COR-L47 (cell line): ENCODE data around the gene HSPBAP1.
"Not testable (repeated sequence)": the region's sequence is repeated elsewhere in the genome, so short reads cannot be mapped to it uniquely, and the experiment has no call there.

Source experiments
- DNase-seq: peaks from one replicate; lab custom pipeline; 2025; lab: John Stamatoyannopoulos, UW

Gene HSPBAP1

DNA sequence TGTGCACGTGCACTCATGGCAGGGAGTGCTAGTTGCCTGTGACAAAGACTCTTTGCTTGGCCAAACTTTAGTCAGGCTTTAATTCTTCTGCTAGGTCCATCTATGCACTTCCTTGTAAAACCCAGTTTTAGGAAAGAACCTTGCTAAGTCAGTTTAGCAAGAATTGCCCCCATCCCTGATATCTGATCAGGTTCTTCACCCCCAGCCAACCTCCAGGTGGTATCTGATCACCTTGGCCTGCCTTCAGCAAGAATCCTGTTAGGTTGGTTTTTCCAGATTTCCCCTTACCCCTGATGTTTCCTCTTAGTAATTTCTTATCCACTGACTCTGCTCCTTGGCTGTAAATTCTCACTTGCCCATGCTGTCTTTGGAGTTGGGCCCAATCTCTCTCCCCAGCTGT, 8.4 kb downstream of the HSPBAP1 start:
- no peak for DNase-seq

DNA sequence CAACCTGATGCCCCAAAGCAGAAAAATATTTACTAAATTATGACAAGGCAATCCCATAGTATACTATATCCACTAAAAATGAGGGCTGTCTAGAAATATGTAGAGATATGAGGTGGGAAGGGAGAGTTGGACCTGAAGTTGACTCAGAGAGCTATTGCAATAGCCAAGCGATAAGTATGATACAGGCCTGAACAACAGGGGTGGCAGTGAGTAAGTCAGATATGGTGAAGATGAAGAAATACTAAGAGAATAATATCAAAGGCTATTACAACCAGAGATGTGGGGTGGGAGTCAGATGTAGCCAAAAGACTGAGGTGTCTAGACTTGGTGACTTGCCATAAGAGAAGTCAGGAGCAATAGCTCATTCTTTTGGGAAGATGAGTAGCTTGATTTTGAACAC, 9.2 kb downstream of the HSPBAP1 start:
- DNase-seq, result no peak

DNA sequence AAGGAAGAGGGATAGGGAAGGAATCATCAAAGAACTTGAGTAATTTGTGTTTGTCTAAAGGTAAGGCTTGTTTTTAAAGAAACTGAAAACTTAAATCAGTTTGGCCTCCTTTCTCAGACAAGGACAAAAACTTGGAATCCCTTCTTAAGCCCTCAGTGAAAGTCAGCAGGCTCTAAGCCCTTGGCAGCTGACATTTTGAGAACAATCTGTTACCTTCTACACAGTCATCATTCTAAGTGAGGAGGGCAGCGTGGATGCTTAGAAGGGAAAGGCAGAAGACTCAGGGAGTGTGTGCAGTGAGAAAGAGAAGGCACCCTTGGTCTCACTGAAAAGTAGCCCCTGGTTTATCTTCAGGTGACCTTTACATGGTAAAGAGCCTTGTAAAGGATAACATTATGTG, 10.8 kb downstream of the HSPBAP1 start:
- DNase-seq, result no peak

DNA sequence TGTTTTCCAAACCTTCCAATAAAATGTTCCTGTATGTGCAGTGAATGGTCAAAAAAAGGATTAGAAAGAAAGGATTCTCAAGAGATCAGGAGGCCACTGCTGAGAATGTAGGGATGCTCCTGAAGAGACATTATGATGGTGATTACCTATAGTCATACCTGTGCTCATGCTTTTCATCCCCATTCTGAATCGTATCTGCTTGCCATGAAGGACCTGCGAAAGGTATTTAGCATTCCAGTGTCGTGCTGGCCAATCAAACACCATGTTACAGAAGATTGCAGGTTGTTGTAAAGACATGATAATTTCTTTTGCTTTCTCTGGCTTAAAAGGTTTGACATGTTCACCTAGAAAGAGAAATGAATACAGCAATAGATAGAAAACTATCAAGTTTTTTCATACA, 16.1 kb downstream of the HSPBAP1 start:
- no peak for DNase-seq

DNA sequence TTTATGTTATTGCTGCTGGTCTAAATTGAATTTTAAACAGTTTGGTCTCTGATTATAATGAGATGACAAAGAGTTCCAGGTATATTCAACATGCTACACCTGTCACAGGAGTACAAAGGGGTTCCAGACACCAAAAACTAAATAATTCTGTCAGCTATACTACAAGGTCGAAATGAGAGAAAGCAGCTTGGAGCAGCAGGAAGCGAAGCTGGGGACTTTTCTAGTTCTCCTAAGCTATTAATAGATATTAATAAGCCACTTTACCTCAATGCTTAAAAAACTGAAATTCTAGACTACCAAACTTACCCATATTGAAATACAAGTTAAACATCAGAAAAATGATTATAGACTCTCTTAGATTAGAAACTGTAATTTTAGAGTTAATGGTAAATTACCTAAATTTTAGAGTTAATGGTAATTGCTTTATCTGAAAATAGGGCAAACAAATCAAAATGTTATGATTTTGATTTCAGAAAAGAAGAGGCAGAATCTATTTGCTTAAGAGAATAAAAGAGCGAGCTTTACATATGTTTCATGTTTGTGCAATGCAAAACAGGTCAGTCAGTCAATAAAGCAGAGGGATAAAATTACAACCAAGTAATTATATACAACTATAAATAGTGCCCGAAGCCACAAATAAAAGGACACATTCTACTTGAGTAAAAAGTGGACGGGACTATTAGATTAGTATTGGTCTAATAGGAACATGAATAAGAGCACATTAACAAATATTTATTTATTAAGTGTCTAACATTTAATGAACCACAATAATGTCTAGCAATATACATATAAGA, 16.8 kb downstream of the HSPBAP1 start:
- DNase-seq, result no peak

DNA sequence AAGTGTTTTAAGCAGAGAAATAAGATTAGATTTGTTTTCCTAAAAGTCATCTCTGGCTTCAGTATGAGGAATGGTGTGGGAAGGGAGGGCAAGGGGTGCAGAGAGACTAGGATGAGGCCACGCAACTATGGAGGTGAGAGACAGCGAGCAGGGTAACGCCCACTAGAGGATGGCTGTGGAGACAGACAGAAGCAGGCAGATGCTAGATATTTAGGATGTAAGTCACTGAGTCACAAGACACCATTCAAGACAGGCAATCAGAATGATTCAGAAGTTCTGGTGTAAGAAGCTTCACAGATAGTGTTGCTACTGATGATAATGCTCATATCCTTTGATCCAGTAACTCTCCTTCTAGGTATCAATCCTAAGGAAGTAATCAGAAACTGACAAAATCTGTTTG, 19.1 kb downstream of the HSPBAP1 start:
- no peak for DNase-seq

DNA sequence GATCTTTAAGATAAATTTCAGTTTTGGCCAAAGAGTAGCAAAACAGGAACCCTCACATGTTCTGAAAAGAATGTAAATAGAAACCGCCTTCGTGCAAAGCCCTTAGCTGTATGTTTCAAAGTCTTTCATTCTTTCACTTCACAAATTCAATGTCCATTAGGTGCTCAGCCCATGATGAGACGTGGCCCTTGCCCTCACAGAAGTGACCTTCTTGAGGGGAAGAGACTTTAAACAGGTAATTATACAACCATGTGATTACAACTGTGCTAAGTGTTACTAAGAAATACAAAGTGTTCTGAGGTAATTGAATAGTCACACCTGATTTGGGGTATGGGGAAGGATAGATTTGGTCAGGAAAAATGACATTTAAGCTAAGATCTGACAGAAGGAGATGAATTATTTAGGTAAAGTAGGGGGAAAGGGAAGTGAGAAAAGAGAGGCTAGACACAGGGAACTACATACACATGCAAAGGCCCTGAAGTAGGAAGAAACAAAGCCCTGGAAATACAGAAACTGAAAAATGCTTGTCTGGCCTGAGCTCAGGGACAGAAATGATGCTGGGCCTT, 19.6 kb downstream of the HSPBAP1 start:
- no peak for DNase-seq

DNA sequence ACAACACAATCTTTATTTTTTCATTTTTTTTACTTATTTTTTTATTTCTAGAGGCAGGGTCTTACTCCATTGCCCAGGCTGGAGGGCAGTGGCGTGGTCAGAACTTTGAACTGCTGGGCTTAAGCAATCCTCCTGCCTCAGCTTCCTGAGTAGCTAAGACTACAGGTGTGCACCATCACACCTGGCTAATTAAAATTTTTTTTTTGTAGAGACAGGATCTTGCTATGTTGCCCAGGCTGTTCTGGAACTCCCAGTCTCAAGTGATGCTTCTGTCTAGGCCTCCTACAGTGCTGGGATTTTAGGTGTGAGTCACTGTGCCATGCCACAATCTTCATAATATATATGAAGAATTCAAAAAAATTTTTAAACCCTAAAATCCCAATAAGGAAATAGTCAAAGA, 20.8 kb downstream of the HSPBAP1 start:
- no peak for DNase-seq

DNA sequence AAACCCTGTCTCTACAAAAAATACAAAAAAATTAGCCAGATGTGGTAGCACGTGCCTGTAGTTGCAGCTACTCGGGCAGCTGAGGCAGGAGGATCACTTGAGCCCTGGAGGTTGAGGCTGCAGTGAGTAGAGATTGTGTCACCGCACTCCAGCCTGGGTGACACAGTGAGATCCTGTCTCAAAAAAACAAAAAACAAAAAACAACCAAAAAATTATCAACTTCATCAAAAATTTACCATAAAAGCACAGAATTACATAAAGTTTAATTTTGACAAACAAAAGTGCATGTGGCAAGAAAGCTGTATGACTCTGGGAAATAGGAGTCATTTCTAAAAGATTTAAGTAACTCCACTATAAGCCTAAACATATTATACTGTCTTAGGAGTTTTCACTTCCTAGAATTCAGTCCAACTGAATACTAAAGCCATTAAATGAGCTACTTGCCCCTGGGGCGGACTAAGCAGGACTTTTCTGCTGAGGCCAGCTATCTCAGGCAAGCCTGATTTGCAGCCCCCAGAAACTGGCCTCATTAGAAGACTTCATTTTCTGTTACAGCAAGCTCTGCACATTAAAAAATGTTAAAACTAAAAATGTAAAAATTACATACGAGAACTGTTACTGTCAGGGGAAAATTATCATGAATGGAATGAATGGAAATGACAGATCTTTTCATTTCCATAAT, 23.0 kb downstream of the HSPBAP1 start:
- no peak for DNase-seq

DNA sequence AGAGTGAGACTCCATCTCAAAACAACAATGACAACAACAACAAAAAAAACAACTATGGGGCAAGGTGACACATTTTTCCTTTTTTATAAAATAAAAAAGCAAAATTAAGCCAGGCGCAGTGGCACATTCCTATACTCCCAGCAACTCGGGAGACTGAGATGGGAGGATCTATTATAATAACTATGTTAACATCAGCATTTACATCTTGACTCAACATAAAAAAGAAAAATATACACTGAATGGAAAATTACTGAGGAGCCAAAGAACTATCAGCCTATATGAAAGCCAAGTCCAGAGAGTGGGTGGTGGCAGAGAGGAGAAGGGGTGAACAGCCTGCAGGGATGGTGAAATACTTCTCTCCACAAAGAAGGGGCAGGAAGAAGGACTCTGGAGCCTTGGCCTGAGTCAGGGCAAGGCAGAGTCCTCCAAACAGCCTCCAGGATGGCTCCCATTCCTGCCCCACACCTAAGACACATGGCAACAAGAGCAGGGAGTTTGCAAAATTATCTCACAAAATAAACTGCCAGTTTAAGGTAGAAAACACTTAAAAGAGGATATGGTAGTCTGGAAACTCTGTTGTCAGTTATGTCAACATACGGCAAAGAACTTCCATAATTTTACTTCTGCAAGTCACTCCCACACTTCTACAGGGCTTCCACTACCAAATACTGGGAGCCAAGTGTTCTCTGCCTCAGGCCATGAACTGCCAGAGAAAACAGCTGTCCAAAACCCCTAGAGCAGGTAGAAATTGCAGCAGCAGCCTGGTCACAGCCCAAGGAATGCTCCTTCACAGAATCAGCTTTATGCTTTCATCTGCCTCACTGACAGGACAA, 25.9 kb downstream of the HSPBAP1 start:
- no peak for DNase-seq

DNA sequence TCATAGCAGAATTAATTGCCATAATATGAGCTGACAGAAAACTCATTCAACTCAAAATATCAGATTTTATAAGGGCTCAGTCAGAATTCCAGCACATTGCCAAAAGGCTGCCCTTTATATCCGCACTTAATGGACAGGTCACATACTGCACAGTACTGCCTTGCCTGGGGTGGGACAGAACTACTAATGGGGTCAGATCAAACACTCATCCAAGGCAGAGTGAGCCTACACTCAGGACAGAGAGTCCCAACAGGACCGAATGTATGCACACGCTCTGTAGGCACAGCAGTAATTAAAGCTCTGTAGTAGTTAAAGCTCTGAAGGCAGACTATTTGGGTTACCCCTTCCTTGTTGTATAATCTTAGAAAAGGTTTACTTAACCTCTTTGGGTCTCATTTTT, 27.2 kb downstream of the HSPBAP1 start:
- DNase-seq, result no peak

DNA sequence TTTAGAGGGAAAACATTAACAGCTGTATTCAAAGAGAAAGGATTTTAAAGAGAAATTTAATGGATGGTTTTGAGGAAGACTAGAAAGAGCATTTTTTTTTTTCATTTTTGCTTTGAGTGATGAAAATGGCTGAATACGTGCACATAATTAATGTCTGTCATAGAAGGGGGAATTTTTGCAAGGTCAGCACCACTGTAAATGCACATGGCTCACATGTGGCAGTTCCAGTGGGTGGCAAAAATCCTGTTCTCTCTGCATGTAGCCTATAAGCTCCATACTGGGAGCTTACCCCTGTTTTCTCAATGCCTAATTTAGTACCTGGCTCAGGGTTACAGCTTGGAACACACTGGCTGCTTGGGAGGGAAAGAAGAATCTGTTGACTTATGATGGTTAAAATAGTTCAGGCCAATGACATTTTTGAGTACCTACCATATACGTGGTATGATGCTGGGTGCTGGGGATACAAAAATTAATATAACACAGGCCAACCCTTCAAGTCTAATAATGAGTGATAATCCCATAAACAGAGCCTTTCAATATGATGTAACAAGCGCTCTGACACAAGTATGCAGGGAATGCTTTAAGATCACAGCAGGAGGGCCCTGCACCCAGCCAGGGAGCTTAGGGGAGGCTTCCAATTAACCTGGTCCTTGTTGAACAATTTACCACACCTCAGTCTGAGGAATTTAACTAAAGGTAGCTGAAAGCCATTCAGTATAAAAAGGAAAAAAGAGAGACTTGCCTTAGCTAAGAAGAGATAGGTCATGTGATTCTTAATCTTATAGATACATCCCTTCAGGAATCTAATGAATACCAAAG, 33.0 kb downstream of the HSPBAP1 start:
- no peak for DNase-seq

DNA sequence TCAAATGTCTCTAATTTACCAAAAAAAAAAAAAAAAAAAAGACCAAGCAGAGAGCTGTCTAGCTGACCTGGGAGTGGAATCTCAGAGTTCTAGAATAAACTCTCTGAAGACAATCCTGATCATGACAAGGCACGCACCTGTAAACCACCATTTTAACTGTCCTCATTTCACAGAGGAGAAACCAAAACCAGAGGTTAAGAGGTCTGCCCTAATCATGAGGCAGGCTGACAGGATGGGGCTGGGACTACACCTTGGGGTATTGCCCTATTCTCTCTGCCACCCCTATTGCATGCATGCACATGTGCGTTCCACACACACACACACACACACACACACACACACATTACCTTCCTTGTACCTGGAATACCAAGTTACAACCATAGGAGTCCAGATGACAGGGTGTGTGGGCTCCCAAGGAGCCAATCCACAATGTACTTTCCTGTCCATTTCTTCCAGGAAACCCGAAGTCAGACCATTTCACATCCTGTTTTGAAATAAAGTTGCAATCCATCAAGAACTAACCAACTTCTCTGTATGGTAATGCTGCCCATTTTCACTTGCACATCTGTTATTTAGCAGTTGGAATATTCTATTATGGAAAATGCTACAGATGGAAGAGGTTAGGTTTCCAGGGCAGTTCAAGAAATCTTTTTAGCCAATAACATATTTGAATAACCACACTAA, 34.6 kb downstream of the HSPBAP1 start:
- DNase-seq, result no peak

DNA sequence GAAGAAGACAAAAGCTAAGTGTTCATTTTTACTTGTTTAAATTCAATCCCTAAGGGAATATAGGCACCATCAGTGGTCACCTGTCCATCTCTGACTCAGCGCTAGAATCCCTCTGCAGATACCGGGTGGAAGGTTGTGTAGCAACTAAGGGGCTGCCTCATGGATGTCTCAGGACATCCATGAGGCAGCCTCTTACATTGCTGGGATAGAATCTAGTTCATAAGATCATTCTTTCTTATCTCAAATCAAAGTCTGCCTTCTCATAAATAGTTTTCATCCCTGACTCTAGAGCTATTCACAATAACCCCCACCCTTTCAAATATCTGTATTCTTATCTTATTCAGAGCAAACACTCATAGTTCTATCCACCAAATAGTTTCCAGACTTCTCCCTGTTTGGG, 38.1 kb downstream of the HSPBAP1 start:
- DNase-seq, result no peak

DNA sequence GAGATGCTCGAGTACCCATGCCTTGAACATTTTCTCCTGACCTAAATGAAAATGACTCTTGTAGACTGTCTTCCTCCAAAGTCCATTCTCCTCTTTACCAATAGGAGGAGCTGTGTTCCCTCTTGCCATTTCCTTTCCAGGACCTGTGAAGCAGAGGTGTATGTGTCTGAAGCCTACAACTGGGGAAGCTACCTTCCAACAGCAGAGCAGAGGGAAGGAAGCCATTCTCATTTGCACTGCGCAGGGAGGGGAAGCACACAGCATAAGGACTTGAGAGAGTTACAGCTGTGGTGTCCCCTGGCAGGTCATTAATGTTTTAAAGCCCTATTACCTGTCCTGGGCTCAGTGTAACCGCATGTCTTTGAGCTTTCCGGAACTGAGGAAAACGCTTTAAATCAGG, 38.7 kb downstream of the HSPBAP1 start:
- no peak for DNase-seq

DNA sequence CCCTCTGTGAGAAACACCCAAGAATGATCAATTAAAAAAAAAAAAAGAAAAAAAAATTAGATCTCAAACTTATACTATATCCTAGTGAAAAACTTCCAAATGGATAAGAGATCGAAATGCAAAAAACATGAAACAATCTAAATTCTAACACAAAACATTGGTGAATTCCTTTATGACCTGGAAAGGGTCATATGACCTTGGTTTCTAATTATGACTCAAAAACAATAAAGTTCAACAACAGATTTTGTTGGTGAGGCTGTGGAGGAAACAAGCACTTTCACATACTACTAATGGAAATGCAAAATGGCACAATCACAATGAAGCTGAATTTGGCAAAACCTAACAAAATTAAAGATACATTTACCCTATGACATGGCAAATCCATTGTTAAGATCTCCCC, 45.3 kb downstream of the HSPBAP1 start:
- DNase-seq, result no peak

DNA sequence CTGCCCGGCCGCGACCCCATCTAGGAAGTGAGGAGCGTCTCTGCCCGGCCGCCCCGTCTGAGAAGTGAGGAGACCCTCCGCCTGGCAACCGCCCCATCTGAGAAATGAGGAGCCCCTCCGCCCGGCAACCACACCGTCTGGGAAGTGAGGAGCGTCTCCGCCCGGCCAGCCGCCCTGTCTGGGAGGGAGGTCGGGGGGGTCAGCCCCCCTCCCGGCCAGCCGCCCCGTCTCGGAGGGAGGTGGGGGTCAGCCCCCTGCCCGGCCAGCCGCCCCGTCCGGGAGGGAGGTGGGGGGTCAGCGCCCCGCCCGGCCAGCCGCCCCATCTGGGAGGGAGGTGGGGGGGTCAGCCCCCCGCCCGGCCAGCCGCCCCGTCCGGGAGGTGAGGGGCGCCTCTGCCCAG, 46.3 kb downstream of the HSPBAP1 start:
- not testable (repeated sequence) for DNase-seq

DNA sequence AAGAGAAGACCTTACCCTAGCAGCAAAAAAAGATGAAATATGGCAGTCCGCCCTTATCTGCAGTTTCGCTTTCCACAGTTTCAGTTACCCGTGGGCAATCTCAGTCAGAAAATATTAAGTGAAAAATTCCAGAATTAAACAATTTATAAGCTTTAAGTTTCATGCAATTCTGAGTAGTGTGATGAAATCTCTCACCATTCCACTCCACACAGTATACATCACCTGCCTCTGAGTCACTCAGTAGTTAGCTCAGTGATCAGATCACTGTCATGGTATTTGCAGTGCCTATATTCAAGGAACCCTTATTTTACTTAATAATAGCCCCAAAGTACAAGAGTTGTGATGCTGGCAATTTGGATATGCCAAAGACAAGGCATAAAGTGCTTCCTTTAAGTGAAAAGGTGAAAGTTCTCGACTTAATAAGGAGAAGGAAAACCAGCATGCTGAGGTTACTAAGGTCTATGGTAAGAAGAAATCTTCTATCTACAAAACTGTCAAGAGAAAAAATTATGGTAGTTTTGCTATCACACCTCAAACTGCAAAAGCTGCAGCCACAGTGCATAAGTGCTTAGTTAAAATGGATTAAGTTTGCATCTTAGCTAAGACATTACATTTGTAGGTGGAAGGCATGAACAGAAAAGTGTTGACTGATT, 48.1 kb downstream of the HSPBAP1 start:
- DNase-seq, result no peak

DNA sequence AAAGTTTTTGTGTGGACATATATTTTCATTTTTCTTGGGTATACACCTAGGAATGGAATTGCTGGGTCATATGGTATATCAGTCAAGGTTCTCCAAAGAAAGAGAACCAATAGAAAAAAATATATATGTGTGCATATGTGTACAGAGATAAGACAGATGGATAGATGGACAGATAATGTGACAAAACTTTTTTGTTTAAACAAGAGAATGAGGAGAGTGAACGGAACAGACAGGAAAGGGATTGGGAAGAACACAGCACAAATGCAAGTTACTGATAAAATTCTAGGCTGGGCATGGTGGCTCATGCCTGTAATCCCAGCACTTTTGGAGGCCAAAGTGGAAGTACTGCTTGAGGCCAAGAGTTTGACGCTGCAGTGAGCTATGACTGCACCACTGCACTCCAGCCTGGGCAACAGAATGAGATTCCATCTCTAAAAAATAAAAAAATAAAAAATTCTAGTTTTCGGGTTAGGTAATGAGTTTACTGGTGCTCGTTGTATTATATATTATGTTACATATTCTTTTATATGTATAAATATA, 50.0 kb downstream of the HSPBAP1 start:
- no peak for DNase-seq

DNA sequence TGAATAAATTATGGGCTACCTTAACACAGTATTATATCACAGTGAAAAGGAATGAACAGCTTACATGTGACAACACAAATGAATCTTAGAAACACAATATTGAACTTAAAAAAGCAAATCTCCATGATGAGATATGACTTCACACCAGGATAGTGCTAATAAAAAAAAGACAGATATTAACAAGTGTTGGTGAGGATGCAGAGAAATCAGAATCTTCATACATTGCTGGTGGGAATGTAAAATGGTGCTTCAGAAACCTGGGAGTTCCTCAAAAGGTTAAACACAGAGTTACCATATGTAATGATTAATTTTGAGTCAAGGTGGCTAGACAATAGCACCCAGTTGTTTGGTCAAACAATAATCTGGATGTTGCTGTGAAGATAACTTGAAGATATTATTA, 51.4 kb downstream of the HSPBAP1 start:
- DNase-seq, result no peak
